ENCODE measurements around the gene HERPUD1.
"Not testable (repeated sequence)": the region's sequence is repeated elsewhere in the genome, so short reads cannot be mapped to it uniquely, and the experiment has no call there.

Gene HERPUD1

DNA sequence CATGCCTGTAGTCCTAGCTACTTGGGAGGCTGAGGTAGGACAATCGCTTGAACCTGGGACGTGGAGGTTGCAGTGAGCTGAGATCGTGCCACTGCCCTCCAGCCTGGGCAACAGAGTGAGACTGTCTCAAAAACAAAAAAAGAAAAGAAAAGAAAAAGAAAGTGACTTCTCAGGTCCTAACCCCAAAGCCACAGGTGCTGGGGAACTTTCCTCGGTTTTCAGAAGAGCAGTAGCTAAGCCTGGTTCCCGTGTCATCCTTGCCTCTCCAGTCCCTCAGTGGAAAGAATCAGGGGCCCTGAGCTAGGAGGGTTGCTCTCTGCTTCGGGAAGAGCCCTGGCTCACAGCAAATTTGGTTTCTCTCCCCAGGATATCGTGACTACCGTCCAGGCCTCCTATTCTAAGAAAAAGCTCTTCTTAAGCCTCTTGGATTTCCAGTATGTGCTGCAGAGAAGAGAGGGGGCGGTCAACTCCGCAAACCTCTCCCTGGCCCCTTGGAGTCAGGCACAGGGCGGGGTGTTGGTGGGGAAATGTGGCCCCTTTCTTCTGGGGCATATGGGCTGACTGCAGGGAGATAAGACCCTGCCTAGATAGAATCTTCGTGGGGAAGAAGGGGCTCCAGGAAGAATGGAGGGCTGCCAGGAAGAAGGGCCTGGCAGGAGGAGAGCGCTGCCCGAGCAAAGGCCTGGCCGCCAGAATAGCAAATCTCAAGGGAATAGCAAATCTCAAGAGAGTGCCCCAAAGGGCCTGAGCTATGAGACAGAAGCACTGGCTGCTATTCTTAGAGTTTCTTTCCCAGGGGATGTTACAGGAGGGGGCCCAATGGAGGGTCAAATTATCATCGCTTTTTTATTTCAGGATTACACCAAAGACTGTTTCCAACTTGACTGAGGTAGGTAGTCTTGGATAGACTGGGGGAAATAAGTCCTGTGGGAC lies 49.1 kb downstream of the HERPUD1 start:
- Mint-ChIP-seq H3K4me1 (peaks cover 64 to 84% of the 10 kb centered on the region in 2 donors), H3K4me3 (peak overlapping the region; percentile 64 to 70)

GRCh38 chr16:56981729-56982271 lies 49.9 kb downstream of the HERPUD1 start:
- Mint-ChIP-seq H3K27ac (peak overlapping the region; percentile 91), H3K4me3 (peak overlapping the region; percentile 64 to 70), H3K4me1 (peaks cover 63 to 88% of the 10 kb centered on the region in 2 donors), H3K36me3 (peaks cover 43 to 59% of the 10 kb centered on the region in 2 donors), H3K27me3 (no peaks in the 10 kb centered on the region), H3K9me3 (no peaks in the 10 kb centered on the region)
- ATAC-seq (replicated peaks) (peak in 1 of 2 donors; percentile 9), DNase-seq (no peak)

More for the DNA sequence above, 49.1 kb downstream of the HERPUD1 start:
- DNase-seq (no peak), ATAC-seq (replicated peaks) (peak; percentile 61 to 68)
- peak overlapping the region; percentile 91 for H3K27ac Mint-ChIP-seq
- H3K36me3 Mint-ChIP-seq, result peaks cover 40 to 59% of the 10 kb centered on the region in 2 donors
- H3K9me3 Mint-ChIP-seq, result no peaks in the 10 kb centered on the region
- H3K27me3 Mint-ChIP-seq, result no peaks in the 10 kb centered on the region

DNA sequence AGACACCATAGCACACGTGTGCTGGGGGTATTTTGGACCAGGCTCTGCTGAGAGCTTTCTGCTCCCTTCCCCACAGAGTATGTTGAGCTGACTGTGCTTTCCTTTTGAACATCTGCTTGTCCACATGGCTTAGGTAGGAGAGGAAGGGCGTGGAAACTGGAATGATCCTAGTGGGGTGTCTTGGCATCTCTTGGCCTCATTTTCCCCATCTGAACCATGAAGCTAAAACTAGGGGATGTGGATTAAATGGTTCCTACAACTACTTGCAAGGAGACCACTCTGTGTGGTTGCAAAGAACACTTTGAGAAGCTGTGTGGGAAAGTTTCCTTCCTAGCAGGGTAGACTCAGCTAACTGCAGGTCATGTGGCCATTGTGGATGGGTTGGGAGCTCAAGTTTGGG lies 50.8 kb downstream of the HERPUD1 start:
- Mint-ChIP-seq H3K27ac (peak overlapping the region; percentile 91), H3K36me3 (peaks cover 51 to 59% of the 10 kb centered on the region in 2 donors), H3K9me3 (no peaks in the 10 kb centered on the region), H3K27me3 (no peaks in the 10 kb centered on the region), H3K4me1 (peaks cover 64 to 97% of the 10 kb centered on the region in 2 donors), H3K4me3 (no peak overlapping the region)
- no peak for ATAC-seq (replicated peaks)
- no peak for DNase-seq

DNA sequence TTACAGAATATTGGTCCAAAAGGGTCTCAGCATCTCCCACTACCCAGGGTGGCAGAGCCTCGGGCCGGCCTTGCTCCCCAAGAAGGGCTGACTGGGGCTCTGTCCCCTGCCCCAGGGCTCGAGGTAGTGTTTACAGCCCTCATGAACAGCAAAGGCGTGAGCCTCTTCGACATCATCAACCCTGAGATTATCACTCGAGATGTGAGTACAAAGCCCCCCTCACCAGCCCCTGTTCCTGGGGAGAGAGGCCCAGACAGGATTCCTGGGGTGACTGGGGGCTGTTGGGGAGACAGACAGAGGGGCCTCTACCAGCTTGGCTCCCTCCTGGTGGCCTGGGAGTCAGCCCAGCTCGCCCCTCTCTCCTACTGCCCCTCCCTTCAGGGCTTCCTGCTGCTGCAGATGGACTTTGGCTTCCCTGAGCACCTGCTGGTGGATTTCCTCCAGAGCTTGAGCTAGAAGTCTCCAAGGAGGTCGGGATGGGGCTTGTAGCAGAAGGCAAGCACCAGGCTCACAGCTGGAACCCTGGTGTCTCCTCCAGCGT lies 51.3 kb downstream of the HERPUD1 start:
- ATAC-seq (replicated peaks) (no peak), DNase-seq (no peak)
- no peaks in the 10 kb centered on the region for H3K27me3 Mint-ChIP-seq
- no peaks in the 10 kb centered on the region for H3K9me3 Mint-ChIP-seq
- peaks cover 56 to 65% of the 10 kb centered on the region in 2 donors for H3K36me3 Mint-ChIP-seq
- peak overlapping the region; percentile 91 for H3K27ac Mint-ChIP-seq
- H3K4me3 Mint-ChIP-seq, result peak overlapping the region in 1 of 2 donors; percentile 30
- peaks cover 70 to 98% of the 10 kb centered on the region in 2 donors for H3K4me1 Mint-ChIP-seq

DNA sequence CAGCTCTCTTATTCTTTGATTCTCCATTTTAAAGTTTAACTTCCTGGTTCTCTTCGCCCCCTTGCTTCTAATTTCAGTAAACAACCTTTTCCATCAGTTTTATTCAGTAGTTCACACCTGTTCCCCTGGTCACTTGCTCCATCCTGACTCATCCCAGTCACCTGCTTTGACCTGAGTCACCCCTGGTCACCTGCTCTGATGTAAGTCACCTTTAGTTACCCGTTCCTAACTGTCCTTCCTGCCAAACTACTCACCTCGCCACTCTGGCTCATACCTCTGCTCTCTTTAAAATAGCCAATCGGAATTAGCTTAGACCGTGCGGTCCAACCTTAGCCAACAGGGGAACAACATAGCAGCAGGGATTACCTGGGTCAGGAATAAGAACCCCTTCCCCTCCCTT lies 52.7 kb downstream of the HERPUD1 start:
- peaks cover 74 to 98% of the 10 kb centered on the region in 2 donors for H3K4me1 Mint-ChIP-seq
- peak overlapping the region in 1 of 2 donors; percentile 48 for H3K4me3 Mint-ChIP-seq
- DNase-seq (no peak), ATAC-seq (replicated peaks) (no peak)
- H3K36me3 Mint-ChIP-seq, result peaks cover 65 to 77% of the 10 kb centered on the region in 2 donors
- peak overlapping the region; percentile 95 for H3K27ac Mint-ChIP-seq
- no peaks in the 10 kb centered on the region for H3K9me3 Mint-ChIP-seq
- H3K27me3 Mint-ChIP-seq, result no peaks in the 10 kb centered on the region

GRCh38 chr16:56985288-56985961 lies 53.5 kb downstream of the HERPUD1 start:
- H3K36me3 Mint-ChIP-seq, result peaks cover 65 to 79% of the 10 kb centered on the region in 2 donors
- peak overlapping the region; percentile 48 to 56 for H3K4me3 Mint-ChIP-seq
- H3K9me3 Mint-ChIP-seq, result no peaks in the 10 kb centered on the region
- H3K27ac Mint-ChIP-seq, result peak overlapping the region; percentile 95
- DNase-seq, result no peak
- H3K4me1 Mint-ChIP-seq, result peaks cover 71 to 95% of the 10 kb centered on the region in 2 donors
- ATAC-seq (replicated peaks), result no peak
- no peaks in the 10 kb centered on the region for H3K27me3 Mint-ChIP-seq

GRCh38 chr16:56985962-56986360 lies 54.0 kb downstream of the HERPUD1 start:
- ATAC-seq (replicated peaks) (no peak), DNase-seq (no peak)
- Mint-ChIP-seq H3K27ac (peak overlapping the region; percentile 95), H3K4me3 (peak overlapping the region; percentile 48 to 56), H3K36me3 (peaks cover 70 to 84% of the 10 kb centered on the region in 2 donors), H3K27me3 (no peaks in the 10 kb centered on the region), H3K4me1 (peaks cover 70 to 95% of the 10 kb centered on the region in 2 donors), H3K9me3 (no peaks in the 10 kb centered on the region)

DNA sequence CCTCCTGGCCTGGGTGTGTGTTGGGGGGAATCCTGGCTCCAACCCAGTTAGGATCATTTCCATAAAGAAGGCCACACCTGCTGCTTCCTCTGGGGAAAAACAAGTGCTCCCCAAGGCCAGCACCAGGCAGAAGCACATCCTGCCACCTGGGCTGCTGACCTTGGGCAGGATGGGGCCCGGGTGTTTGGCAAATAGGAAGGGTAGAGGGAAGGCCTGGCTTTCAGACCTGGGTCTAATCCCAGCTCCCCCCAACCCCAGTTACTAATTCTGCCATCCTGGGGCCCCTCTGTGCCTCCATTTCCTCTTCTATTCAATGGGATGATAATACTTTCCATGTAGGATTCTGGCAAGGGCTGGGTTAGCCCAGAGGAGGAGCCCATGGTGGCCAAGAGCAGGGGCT lies 54.4 kb downstream of the HERPUD1 start:
- Mint-ChIP-seq H3K9me3 (no peaks in the 10 kb centered on the region), H3K36me3 (peaks cover 68 to 84% of the 10 kb centered on the region in 2 donors), H3K27me3 (no peaks in the 10 kb centered on the region), H3K4me3 (peak overlapping the region; percentile 25 to 98), H3K4me1 (peaks cover 67 to 95% of the 10 kb centered on the region in 2 donors), H3K27ac (peak overlapping the region; percentile 95)
- ATAC-seq (replicated peaks), result no peak
- no peak for DNase-seq

GRCh38 chr16:56986908-56987307 lies 55.0 kb downstream of the HERPUD1 start:
- H3K36me3 Mint-ChIP-seq, result peaks cover 68 to 84% of the 10 kb centered on the region in 2 donors
- DNase-seq; H3K9me3 Mint-ChIP-seq; H3K27me3 Mint-ChIP-seq; ATAC-seq (replicated peaks): not testable (repeated sequence)
- H3K4me3 Mint-ChIP-seq, result peak overlapping the region; percentile 26 to 98
- H3K4me1 Mint-ChIP-seq, result peaks cover 65 to 95% of the 10 kb centered on the region in 2 donors
- peak overlapping the region; percentile 99 for H3K27ac Mint-ChIP-seq

DNA sequence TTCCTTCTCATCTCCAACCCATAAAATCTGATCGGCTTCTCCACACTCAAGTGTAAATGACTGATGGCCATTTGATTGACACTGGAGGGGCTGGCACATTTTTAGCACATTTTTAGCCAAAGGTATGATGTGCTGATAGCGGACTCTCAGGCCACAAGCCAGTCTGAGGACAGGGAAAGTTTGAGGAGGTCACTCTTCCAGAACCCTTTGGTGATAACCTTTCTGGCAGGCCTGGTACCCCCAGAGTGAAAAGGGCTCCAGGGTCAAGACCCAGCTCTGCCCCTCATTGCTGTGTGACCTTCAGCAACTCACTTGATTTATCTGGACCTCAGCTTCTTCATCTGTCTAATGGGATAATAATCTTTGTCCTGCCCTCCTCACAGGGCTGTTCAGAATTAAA lies 55.8 kb downstream of the HERPUD1 start:
- ATAC-seq (replicated peaks) (no peak), DNase-seq (no peak)
- Mint-ChIP-seq H3K27me3 (no peaks in the 10 kb centered on the region), H3K4me1 (peaks cover 61 to 90% of the 10 kb centered on the region in 2 donors), H3K36me3 (peaks cover 63 to 80% of the 10 kb centered on the region in 2 donors), H3K9me3 (no peaks in the 10 kb centered on the region), H3K4me3 (peak overlapping the region; percentile 98 to 99), H3K27ac (peak overlapping the region; percentile 99)

DNA sequence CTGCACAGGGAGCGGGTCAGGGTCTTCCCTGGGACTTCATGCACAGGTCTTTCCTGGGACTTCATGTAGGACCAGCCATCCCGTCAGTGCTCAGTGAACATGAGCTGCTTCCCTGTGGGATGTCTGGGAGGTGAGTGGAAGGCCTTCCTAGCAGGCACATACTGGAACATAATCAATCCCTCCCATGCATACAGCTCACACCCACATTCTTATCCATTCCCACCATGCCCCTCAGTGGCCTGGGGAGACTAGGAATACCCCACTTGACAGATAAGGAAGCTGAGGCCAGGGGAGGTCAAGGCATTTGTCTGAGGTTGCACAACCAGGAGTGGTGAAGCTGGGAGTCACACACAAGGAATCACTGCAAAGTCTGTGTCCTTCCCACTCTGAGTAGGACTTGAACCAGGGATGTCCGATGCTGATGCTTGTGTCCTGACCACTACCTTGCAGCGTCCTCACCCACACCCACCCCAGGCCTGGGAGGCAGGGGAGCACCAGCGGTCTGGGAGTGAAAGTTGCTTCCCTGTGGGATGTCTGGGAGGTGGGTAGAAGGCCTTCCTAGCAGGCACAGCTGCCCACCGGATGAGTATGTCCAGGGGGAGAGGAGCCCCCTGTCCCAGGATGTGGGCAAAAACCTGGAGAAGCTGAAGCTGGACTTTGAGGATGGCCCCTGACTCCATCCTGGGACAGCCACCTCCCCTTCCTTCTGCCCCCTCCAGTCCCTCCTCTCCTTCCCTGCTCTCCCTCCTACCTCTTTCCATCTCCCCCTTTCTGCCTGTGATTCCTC lies 56.4 kb downstream of the HERPUD1 start:
- ATAC-seq (replicated peaks), result no peak
- peaks cover 59 to 88% of the 10 kb centered on the region in 2 donors for H3K4me1 Mint-ChIP-seq
- peak overlapping the region; percentile 98 to 99 for H3K4me3 Mint-ChIP-seq
- peak overlapping the region; percentile 99 for H3K27ac Mint-ChIP-seq
- H3K36me3 Mint-ChIP-seq, result peaks cover 61 to 80% of the 10 kb centered on the region in 2 donors
- H3K27me3 Mint-ChIP-seq, result no peaks in the 10 kb centered on the region
- H3K9me3 Mint-ChIP-seq, result no peaks in the 10 kb centered on the region
- no peak for DNase-seq

DNA sequence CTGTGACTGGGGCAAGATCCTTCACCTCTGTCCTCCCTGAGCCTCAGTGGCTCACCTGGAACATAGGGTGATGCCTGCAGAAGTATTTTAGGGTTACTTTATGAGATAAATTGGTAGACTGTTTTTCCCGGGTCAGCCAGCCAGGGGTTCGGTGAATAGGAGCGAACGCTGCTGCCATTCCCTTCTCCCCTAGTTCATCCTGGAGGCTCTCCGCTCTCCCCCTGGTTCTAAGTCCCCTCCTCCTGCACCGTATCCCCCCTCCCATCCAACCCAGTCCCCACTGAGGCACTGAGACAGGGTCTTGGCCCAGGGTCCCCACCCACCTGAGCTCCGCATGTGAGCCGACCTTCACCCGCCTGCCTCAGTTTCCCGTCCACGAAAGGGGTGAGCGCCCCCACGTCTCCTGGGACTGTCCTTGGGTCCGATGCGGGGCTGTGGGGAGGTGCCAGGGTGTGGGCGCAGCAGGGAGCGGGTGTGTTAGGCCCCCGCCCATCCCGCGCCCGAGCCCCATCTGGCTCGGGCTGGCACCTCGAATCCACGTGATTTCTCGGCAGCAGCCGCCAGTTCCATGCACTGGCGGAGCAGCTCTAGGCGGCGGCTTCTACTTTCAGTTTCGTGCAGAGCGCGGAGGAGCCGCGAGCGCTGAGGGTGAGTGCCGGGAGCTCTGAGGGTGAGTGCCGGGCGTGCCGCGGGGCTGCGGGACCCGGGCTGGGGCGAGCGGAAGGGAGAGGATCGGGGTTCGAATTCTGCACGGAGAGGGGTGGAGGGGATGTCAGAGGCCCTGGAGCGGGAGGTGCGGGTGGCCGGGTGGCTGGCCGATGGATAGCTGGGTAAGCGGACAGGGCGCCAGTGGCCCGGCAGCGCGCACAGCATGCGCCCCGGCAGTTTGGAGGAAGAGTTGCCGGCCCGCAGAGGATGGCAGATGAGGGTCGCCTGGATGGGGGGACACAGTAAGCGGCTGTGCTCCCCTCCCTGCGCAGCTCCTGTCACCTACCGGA lies 57.3 kb downstream of the HERPUD1 start, which contains the start of gene NLRC5:
Gene NLRC5 (plus strand): TSS at position 610 of the 998 bp plus-strand sequence. CDS start 31,156 bp downstream, outside the sequence.
- H3K9me3 Mint-ChIP-seq, result no peaks in the 10 kb centered on the region
- H3K4me3 Mint-ChIP-seq, result peak within 1 kb of the TSS; percentile 98 to 99
- peak within 1 kb of the TSS; percentile 99 for H3K27ac Mint-ChIP-seq
- H3K4me1 Mint-ChIP-seq, result peaks cover 60 to 88% of the 10 kb centered on the region in 2 donors
- peaks cover 67 to 81% of the 10 kb centered on the region in 2 donors for H3K36me3 Mint-ChIP-seq
- DNase-seq (peak; percentile 82), ATAC-seq (replicated peaks) (peak; percentile 94 to 95)
- no peaks in the 10 kb centered on the region for H3K27me3 Mint-ChIP-seq
